HG03342 (cell line): Measurements from ENCODE around the gene GLI1.
"Not testable (repeated sequence)": the region's sequence is repeated elsewhere in the genome, so short reads cannot be mapped to it uniquely, and the experiment has no call there.

ENCODE experiments used
- ATAC-seq: cut with Tn5 transposase; IDR thresholded peaks from one replicate; pipeline ENCODE4 v1.9.1; 2021; ENCODE audit warnings: mild to moderate bottlenecking, moderate library complexity; ENCODE audit not compliant: unreplicated experiment

GLI1 gene

DNA sequence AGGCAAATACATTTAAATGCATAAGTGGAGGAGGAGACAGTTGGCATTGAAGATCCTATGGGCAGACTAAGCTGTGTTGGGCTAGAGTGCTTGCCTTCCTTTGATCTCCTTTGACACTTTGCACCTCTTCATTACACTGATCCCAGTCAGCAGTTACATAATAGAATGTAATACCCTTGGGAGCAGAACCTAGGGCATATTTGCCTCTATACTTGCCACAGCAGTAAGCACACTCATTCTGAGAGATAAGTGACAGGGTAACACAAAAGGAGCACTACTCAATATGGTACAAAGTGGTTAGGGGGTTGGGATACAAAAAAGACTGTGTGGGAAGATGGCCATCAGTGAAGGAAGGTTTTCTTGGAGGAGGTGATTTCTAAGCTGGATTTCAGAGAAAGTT lies 37.2 kb downstream of the GLI1 start:
- ATAC-seq, result no peak

DNA sequence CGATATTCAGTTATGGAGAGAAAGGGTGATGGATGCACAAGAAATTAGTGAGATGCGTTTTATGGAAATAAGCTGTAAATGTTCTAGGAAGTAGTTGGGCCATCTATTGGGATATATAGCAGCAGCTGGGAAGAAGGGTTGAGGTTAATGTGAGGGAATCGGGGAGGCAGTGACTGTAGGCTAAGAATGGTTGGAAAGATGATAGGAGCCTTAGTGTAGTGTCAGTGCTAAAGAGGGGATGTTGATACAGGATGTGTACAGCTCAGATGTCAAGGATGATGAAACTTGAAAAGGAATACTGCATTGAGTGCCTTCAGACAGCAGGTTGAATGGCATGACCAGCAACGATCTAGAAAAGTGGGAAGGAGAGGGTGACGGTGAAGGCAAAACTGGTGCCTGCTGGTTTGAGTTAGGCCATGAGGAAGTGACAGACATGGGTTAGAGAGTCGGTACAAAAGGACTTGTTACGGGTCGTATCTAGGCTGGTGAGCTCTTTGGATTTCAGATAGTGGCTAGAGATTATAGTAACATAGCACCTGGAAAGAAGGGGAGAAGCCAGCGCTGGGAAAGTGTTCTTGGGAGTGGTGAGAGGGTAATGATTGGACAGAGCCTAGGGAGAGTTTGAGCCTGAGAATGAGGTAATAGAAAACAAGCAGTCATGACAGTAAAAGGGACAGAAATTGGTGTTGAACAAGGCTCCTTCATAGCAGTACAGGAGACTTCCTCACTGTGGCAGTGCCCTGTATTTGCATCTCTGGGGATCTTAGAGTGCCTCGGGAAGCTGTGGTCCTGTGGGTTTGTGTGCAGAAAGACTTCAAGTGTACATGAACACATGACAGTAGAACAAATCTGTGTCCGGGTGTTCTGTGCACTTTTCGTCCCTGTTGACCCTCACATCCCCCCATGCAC lies 37.9 kb downstream of the GLI1 start:
- ATAC-seq, result no peak

DNA sequence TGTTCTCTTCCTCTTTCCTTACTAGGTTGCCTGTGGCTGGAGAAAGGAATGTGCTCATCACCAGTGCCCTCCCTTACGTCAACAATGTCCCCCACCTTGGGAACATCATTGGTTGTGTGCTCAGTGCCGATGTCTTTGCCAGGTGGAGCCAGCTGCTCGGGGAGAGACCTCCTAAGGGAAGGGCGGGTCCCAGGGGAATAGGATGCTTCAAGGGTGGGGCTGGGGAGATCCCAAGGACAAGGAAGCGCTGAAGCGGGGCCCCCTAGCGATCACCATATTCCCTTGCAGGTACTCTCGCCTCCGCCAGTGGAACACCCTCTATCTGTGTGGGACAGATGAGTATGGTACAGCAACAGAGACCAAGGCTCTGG lies 38.5 kb downstream of the GLI1 start:
- no peak for ATAC-seq

DNA sequence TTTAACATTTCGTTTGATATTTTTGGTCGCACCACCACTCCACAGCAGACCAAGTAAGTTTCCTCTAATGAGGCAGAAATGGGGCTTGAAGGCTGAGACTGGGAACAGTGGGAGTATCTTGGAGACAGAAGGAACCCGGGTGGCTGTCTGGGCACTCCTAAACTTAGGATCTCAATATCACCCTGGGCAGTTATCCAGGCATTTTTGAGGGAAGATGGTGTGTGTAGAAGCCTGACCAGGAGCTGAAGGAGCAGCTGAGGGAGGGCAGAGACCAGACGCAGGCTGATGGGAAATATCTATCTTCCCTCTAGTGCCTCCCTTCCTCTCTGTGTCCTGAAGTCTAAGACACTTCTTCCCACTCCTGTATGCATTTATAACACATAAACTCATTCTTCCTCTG lies 39.0 kb downstream of the GLI1 start:
- no peak for ATAC-seq

DNA sequence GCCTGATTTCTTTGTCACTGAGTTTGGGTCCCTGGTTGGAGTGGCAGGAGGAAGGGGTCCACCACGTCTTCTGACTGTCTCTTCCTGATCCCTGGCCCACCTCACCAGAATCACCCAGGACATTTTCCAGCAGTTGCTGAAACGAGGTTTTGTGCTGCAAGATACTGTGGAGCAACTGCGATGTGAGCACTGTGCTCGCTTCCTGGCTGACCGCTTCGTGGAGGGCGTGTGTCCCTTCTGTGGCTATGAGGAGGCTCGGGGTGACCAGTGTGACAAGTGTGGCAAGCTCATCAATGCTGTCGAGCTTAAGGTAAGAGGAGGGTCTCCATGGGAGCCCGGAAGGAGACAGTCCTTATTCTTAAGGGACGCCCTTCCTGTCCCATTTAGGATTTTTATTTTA lies 40.6 kb downstream of the GLI1 start:
- no peak for ATAC-seq

DNA sequence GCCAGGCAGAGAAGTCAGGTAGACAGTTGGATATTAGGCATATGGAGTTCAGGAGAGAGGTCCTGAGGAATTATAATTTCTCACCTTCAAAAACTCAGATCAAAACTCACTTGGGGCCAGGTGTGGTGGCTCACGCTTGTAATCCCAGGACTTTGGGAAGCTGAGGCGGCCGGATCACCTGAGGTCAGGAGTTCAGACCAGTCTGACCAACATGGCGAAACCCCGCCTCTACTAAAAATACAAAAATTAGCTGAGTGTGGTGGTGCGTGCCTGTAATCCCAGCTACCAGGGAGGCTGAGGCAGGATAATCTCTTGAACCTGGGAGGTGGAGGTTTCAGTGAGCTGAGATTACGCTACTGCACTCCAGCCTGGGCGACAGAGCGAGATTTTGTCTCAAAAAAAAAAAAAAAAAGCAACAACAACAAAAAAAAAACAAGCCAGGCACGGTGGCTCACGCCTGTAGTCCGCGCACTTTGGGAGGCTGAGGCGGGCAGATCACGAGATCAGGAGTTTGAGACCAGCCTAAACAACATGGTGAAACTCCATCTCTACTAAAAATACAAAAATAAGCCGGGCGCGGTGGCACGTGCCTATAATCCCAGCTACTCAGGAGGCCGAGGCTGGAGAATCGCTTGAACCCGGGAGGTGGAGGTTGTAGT lies 42.9 kb downstream of the GLI1 start:
- not testable (repeated sequence) for ATAC-seq

DNA sequence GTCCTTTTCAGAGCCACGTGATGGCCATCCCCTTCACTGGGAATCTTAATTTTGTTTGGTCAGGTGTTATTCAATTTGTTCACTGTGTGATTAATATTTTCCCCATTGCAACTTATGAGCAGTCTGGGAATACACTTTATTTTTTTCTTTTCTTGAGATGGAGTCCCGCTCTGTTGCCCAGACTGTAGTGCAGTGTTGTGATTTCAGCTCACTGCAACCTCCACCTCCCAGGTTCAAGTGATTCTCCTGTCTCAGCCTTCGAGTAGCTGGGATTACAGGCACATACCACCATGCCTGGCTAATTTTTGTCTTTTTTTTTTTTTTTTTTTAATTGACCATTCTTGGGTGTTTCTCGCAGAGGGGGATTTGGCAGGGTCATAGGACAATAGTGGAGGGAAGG lies 47.0 kb downstream of the GLI1 start:
- ATAC-seq, result not testable (repeated sequence)

DNA sequence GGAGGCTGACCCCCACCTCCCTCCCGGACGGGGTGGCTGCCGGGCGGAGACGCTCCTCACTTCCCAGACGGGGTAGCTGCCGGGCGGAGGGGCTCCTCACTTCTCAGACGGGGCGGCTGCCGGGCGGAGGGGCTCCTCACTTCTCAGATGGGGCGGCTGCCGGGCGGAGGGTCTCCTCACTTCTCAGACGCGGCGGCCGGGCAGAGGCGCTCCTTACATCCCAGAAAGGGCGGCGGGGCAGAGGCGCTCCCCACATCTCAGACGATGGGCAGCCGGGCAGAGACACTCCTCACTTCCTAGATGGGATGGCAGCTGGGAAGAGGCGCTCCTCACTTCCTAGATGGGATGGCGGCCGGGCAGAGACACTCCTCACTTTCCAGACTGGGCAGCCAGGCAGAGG lies 48.2 kb downstream of the GLI1 start:
- not testable (repeated sequence) for ATAC-seq

DNA sequence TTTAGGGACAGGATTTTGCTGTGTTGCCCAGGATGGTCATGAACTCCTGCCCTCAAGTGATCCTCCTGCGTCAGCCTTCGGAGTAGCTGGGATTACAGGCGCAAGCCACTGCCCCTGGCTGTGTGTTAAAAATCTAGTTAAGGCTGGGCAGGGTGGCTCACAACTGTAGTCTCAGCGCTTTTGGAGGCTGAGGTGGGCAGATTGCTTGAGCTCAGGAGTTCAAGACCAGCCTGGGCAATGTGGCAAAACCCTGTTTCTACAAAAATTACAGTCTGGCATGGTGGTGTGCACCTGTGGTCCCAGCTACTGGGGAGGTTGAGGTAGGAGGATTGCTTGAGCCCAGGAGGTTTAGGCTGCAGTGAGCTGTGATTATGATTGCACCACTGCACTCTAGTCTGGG lies 51.6 kb downstream of the GLI1 start:
- ATAC-seq, result no peak

DNA sequence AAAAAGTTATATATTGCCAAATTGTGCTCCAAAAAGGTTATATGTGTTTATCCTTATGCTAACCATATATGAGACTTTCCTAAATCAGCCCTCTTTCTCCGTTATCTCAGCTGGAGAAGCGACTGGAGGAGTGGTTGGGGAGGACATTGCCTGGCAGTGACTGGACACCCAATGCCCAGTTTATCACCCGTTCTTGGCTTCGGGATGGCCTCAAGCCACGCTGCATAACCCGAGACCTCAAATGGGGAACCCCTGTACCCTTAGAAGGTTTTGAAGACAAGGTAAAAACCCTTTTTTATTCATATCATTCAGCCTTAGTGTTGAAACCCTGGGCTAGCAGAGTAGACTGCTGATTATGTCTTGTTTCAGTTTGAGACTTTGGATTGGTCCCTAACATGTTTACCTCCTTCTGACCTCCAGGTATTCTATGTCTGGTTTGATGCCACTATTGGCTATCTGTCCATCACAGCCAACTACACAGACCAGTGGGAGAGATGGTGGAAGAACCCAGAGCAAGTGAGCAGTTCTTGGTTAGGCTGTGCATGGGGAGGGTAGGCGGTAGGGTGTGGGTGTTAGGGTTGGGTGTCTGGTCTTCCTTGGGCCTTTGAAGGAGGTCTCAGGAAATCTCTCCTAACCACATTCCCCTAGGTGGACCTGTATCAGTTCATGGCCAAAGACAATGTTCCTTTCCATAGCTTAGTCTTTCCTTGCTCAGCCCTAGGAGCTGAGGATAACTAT lies 52.2 kb downstream of the GLI1 start:
- ATAC-seq, result no peak

DNA sequence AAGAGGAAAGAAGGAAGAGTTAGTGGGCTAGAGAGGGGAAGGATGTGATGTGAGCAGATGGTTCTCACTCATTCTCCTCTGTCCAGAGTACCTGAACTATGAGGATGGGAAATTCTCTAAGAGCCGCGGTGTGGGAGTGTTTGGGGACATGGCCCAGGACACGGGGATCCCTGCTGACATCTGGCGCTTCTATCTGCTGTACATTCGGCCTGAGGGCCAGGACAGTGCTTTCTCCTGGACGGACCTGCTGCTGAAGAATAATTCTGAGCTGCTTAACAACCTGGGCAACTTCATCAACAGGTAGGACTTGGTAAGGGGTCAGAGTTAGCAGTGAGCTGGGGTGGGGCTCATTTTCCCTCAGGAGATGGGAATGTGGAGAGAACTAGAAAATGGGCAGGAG lies 53.1 kb downstream of the GLI1 start:
- no peak for ATAC-seq

DNA sequence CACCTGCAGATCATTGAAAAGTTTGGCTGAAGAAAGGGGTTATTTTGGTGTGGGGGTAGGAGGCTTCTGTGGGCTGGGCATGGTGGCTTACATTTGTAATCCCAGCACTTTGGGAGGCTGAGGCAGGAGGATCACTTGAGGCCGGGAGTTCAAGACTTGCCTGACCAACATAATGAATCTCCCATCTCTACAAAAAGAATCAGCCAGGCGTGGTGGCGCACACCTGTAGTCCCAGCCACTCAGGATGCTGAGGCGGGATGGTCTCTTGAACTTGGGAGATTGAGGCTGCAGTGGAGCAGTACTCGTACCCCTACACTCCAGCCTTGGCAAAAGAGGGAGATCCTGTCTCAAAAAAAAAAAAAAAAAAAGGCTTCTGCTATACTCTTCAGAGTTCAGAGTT lies 53.7 kb downstream of the GLI1 start:
- no peak for ATAC-seq

DNA sequence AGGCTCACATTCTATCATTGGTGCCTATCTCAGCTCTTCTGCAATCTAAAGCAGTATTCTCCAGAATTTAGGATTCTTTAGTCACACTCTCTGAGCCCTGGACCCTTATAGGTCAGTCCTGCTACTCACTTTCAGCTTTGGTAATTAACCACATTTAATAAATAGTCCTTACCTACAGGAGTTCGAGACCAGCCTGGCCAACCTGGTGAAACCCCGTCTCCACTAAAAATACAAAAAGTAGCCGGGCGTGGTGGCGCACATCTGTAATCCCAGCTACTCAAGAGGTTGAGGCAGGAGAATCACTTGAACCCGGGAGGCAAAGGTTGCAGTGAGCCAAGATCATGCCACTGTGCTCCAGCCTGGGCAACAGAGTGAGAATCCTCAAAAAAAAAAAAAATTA lies 54.1 kb downstream of the GLI1 start:
- not testable (repeated sequence) for ATAC-seq

DNA sequence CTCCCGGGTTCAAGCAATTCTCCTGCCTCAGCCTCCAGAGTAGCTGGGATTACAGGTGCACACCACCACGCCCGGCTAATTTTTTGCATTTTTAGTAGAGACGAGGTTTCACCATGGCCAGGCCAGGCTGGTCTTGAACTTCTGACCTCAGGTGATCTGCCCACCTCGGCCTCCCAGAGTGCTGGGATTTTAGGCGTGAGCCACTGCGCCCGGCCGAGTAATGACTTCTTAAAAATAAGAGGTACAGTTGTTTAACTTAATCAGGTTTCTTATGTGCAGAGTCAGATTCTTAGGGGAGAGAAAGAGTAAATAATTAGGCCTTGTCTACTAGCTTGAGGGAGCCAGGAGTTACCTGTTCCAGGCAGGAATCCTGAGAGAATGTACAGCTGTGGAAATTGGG lies 54.7 kb downstream of the GLI1 start:
- not testable (repeated sequence) for ATAC-seq

DNA sequence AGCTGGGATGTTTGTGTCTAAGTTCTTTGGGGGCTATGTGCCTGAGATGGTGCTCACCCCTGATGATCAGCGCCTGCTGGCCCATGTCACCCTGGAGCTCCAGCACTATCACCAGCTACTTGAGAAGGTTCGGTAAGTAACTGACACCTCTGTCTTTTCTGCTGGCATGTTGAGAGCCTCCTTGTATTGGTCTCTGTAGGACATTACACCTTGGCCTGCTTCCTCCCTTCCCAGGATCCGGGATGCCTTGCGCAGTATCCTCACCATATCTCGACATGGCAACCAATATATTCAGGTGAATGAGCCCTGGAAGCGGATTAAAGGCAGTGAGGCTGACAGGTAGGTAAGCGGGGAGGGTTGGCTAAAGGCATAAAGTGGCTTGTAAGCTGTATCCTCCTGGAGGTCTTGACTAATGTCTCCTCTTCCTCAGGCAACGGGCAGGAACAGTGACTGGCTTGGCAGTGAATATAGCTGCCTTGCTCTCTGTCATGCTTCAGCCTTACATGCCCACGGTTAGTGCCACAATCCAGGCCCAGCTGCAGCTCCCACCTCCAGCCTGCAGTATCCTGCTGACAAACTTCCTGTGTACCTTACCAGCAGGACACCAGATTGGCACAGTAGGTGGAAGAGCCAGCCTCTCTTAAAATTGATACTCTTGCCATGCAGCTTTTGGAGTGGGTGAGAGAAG lies 55.3 kb downstream of the GLI1 start:
- ATAC-seq, result no peak

DNA sequence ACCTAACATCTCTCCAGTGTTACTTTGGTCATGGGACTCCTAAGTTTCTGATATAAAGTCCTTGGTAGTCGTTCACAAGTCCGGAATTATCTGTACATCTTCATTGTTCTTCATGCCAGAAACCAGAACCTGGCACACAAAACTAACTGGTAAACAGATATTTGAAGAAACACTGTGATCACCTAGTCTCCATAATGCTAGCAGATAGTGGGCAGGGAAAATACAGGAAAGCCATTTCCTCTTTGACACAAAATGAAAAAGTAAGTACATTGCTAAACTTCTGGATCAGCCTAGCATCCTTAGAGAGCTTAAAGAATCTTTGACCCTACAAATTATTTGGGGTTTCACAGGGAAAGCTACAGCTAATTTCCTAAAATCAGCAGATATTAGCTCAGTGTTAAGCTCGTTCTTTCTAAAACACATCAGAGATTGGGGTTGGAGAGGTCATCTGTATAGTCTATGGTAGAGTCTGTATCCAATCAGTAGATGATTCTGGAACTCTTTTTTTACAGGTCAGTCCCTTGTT lies 55.9 kb downstream of the GLI1 start:
- ATAC-seq, result no peak

DNA sequence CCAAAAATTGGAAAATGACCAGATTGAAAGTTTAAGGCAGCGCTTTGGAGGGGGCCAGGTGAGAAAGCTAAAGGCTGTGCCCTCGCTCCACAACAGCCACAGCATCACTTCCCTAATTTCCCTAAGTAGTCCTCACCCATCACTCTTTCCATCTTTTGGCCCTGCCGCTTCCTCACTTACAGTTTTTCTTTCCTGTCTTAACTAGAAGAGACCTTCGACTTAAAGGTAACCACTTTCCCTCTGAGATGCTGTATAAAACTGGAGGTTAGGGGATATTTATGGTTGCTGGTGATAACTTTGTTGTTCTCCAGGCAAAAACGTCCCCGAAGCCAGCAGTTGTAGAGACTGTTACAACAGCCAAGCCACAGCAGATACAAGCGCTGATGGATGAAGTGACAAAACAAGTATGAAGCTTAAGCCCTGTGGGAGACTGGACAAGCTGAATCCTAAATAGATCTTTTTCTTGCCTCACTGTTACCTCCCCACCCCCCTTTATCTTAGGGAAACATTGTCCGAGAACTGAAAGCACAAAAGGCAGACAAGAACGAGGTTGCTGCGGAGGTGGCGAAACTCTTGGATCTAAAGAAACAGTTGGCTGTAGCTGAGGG lies 56.5 kb downstream of the GLI1 start:
- no peak for ATAC-seq

DNA sequence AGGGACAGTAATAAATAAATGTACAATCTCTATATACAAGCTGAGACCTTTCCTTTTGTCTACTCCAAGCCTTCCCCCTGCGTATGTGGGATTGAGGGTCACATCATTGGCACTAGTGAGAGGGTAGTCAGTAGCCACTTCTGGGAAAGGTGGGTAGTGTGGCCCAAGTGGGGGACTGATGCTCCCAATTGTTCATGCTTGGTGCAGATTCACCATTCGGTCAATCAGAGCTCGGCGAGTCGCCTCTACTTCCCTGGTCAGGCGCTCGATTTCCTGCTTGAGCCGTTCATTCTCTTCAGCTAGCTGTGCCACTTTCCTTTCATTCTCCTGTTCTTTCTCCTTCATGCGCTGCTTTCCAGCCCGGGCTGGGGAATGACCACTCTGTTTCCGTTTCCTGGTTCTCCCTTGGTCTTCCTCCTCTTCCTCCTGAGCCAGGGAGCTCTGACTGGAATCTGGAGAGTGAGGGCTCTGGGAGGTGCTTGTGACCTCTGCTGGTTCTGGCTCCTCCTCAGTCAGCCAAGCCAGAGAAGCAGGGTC lies 57.1 kb downstream of the GLI1 start:
- ATAC-seq, result no peak

DNA sequence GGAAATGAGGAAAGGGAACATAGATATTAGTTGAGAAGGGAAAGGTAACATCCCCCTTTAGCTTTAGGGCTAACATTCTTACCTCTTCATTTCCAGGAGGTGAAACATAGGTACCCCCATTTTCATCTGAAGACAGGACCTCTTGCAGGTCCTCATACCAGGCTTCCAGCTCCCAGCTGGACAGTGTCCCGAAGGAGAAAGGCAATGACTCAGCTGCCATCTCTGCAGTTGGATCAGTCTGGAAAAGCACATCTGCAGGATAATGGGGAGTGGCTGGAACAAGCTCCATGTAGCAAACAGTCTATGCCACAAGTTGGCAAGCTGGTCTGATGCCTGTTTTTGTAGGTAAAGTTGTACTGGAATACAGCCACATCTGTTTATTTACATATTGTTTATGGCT lies 57.6 kb downstream of the GLI1 start:
- ATAC-seq, result no peak

DNA sequence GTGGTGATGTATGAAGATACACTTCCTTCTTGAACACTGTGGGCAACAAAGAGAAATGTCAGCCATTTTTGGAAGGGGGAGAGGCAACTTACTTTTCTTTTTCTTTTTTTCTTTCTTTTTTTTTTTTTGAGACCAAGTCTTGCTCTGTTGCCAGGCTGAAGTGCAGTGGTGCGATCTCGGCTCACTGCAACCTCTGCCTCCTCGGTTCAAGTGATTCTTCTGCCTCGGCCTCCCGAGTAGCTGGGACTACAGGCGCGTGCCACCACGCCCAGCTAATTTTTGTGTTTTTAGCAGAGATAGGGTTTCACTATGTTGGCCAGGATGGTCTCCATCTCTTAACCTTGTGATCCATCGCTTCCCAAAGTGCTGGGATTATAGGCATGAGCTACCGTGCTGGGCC lies 58.1 kb downstream of the GLI1 start:
- ATAC-seq, result not testable (repeated sequence)
